Naive thymus-derived CD4-positive, alpha-beta T cell (primary cell): ENCODE results near the gene ZNF692. TPM values are rescaled to one million over a fixed set of nuclear protein-coding genes. Genes with fewer than 3 reads are reported as not detected.

Experiments
- ATAC-seq: fragments of 150-1000 bp; cut with Tn5 transposase; 2 replicates; pipeline ENCODE4 v1.10.0; 2021; ENCODE audit warnings: mild to moderate bottlenecking, moderate library complexity
- CTCF ChIA-PET: fragments of 350-600 bp; sonication (Branson Sonifier 250); formaldehyde crosslinking; loops from one replicate; lab custom pipeline; 2021; ENCODE audit warnings: antibody characterized with exemption; lab: Charles Lee
- POLR2A ChIA-PET: fragments of 350-600 bp; sonication (Branson Sonifier 250); formaldehyde crosslinking; loops from one replicate; lab custom pipeline; 2021; ENCODE audit warnings: antibody characterized with exemption, inconsistent platforms; lab: Charles Lee
- DNase-seq, 9 donors: peaks; one replicate each; pipeline versions ENCODE4 v3.0.0 to v3.0.0-alpha.2; 2020 to 2022; ENCODE audit warnings: mixed read lengths in 1 of 9
- H3K27ac ChIP-seq: one replicate; pipeline ENCODE4 v1.7.0; 2013; ENCODE audit warnings: mild to moderate bottlenecking, low read depth, low read length, moderate library complexity
- H3K27me3 ChIP-seq, 2 donors: one replicate each; pipeline ENCODE4 v1.7.0; 2013; ENCODE audit warnings: low read length in 2 of 2, mild to moderate bottlenecking in 2 of 2, moderate library complexity in 2 of 2; ENCODE audit not compliant: control insufficient read depth in 2 of 2, insufficient read depth in 2 of 2
- H3K36me3 ChIP-seq, 3 experiments: 1 replicate in 2 of 3; 2 replicates in 1 of 3; pipeline ENCODE4 v1.7.0; 2013; ENCODE audit warnings: low read length in 3 of 3, mild to moderate bottlenecking in 3 of 3, moderate library complexity in 1 of 3; ENCODE audit not compliant: insufficient read depth in 3 of 3, control insufficient read depth in 2 of 3
- H3K4me1 ChIP-seq, 2 donors: one replicate each; pipeline ENCODE4 v1.7.0; 2013; ENCODE audit warnings: low read length in 2 of 2, mild to moderate bottlenecking in 2 of 2, moderate library complexity in 1 of 2; ENCODE audit not compliant: control insufficient read depth in 2 of 2, insufficient read depth in 2 of 2
- H3K4me3 ChIP-seq: 2 replicates; pipeline ENCODE4 v1.7.0; 2013; ENCODE audit warnings: mild to moderate bottlenecking, low read length
- H3K9me3 ChIP-seq, 3 experiments: 1 replicate in 2 of 3; 2 replicates in 1 of 3; pipeline ENCODE4 v1.7.0; 2013; ENCODE audit warnings: low read length in 3 of 3; ENCODE audit not compliant: control insufficient read depth in 2 of 3
- H3K27ac Mint-ChIP-seq, 9 donors: one replicate each; pipeline ENCODE4 v1.8.0; 2020 to 2022; ENCODE audit warnings: mixed read lengths in 9 of 9, mild to moderate bottlenecking in 8 of 9, moderate library complexity in 5 of 9, inconsistent platforms in 2 of 9
- H3K27me3 Mint-ChIP-seq, 5 donors: one replicate each; pipeline ENCODE4 v1.8.0; 2021 to 2022; ENCODE audit warnings: mixed read lengths in 5 of 5, mild to moderate bottlenecking in 1 of 5
- H3K36me3 Mint-ChIP-seq, 5 donors: one replicate each; pipeline ENCODE4 v1.8.0; 2020 to 2022; ENCODE audit warnings: mixed read lengths in 5 of 5, mild to moderate bottlenecking in 3 of 5, inconsistent platforms in 1 of 5
- H3K4me1 Mint-ChIP-seq, 7 donors: one replicate each; pipeline ENCODE4 v1.8.0; 2020 to 2022; ENCODE audit warnings: mixed read lengths in 7 of 7, mild to moderate bottlenecking in 3 of 7, inconsistent platforms in 1 of 7
- H3K4me3 Mint-ChIP-seq, 10 donors: one replicate each; pipeline ENCODE4 v1.8.0; 2020 to 2022; ENCODE audit warnings: mild to moderate bottlenecking in 10 of 10, mixed read lengths in 10 of 10, moderate library complexity in 6 of 10, inconsistent platforms in 2 of 10
- H3K9me3 Mint-ChIP-seq, 11 donors: one replicate each; pipeline ENCODE4 v1.8.0; 2020 to 2022; ENCODE audit warnings: mixed read lengths in 11 of 11, mild to moderate bottlenecking in 4 of 11, inconsistent platforms in 1 of 11, moderate library complexity in 1 of 11
- intact Hi-C, 2 donors: fragments of 100-400 bp; cut with micrococcal nuclease; formaldehyde crosslinking; loops; one replicate each; pipeline ENCODE4 v1.15.1; 2023
- polyA plus RNA-seq, 2 donors: library from polyadenylated mRNA; unstranded; fragments of 300-500 nt; fragmentation: Illumina TruSeq; gene quantifications; one replicate each; pipeline ENCODE4 v1.2.3, GENCODE V29; 2021
- total RNA-seq, 6 experiments: library from RNA in 5 of 6; stranded (reverse) in 5 of 6; gene quantifications; 1 replicate in 5 of 6; 2 replicates in 1 of 6; pipeline ENCODE4 v1.2.3 and lab custom pipeline; 2021 to 2026

ZNF692 gene
- total and polyA plus RNA-seq, 7 experiments from 2014 or later, result 7.6 to 87.5 (median 58.7) TPM

GRCh38 chr1:248824701-248825100, 34.2 kb downstream of the ZNF692 start:
- Mint-ChIP-seq H3K4me1 (peaks cover 52 to 82% (median 65%) of the 10 kb centered on the region in 7 donors), H3K4me3 (peak overlapping the region; percentile 92 to 99 (median 98)), H3K27ac (peak overlapping the region; percentile 95 to 100 (median 99)), H3K36me3 (peaks cover 0 to 30% (median 12%) of the 10 kb centered on the region in 5 donors), H3K9me3 (peaks cover 0 to 4% (median 0%) of the 10 kb centered on the region in 11 donors), H3K27me3 (no peaks in the 10 kb centered on the region)
- CTCF ChIA-PET, result interaction anchor here (0.6 to 2.1 kb wide), 2 partner anchors 14 to 49 kb away, joined by 3 to 5 read pairs; no protein-coding TSS in a partner anchor
- peaks cover 41 to 55% of the 10 kb centered on the region in 2 donors for H3K4me1 ChIP-seq
- no peak for ATAC-seq
- peak in 2 of 9 donors; percentile 3 to 19 for DNase-seq
- intact Hi-C loops, result loop anchor here (1.0 to 5.0 kb wide), 2 partner anchors 8 to 1892 kb away; partner anchors contain the start of gene AHCTF1 (in 1 of the 2)
- no peaks in the 10 kb centered on the region for H3K27me3 ChIP-seq
- H3K36me3 ChIP-seq, result peaks cover 0 to 33% (median 0%) of the 10 kb centered on the region in 3 experiments
- peak overlapping the region; percentile 89 for H3K4me3 ChIP-seq
- H3K9me3 ChIP-seq, result no peaks in the 10 kb centered on the region
- POLR2A ChIA-PET, result interaction anchor here (1.9 to 5.7 kb wide), 4 partner anchors 8 to 49 kb away, joined by 8 to 121 read pairs (median 19); partner anchors contain the start of gene ZNF672
- H3K27ac ChIP-seq, result peak overlapping the region; percentile 96

DNA sequence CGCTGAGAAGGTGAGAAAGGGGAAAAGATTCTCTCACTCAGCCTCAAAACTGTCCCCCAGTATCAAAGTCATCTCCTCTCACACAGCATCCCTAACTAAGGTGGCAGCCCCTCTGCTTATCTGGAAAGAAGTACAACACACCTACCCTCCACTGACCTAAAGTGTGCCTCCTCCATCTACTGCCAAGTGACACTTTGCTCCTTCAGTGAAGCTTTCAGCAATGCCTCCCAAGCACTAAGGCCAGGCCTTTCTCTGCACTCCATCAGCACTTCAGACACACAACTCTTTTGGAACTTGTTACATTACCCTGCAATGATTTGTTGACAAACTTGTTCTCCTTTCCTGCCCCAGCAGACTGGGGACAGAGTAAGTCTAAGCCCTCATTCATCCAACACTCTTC, 34.6 kb downstream of the ZNF692 start:
- Mint-ChIP-seq H3K9me3 (peaks cover 0 to 4% (median 0%) of the 10 kb centered on the region in 11 donors), H3K4me3 (peak overlapping the region; percentile 92 to 99 (median 98)), H3K36me3 (peaks cover 0 to 30% (median 12%) of the 10 kb centered on the region in 5 donors), H3K27me3 (no peaks in the 10 kb centered on the region), H3K27ac (peak overlapping the region in 8 of 9 donors; percentile 78 to 100 (median 98)), H3K4me1 (peaks cover 53 to 86% (median 67%) of the 10 kb centered on the region in 7 donors)
- DNase-seq (peak in 1 of 9 donors; percentile 21), ATAC-seq (no peak)
- POLR2A ChIA-PET, result interaction anchor here (1.9 to 5.7 kb wide), 2 partner anchors 8 to 15 kb away, joined by 8 to 121 read pairs; partner anchors contain the start of gene ZNF672
- Histone ChIP-seq H3K36me3 (peaks cover 0 to 33% (median 0%) of the 10 kb centered on the region in 3 experiments), H3K27me3 (no peaks in the 10 kb centered on the region), H3K4me1 (peaks cover 45 to 57% of the 10 kb centered on the region in 2 donors), H3K9me3 (no peaks in the 10 kb centered on the region), H3K4me3 (peak overlapping the region; percentile 89), H3K27ac (peak overlapping the region; percentile 96)
- CTCF ChIA-PET, result no interaction called here
- intact Hi-C loops, result no loop called here

DNA sequence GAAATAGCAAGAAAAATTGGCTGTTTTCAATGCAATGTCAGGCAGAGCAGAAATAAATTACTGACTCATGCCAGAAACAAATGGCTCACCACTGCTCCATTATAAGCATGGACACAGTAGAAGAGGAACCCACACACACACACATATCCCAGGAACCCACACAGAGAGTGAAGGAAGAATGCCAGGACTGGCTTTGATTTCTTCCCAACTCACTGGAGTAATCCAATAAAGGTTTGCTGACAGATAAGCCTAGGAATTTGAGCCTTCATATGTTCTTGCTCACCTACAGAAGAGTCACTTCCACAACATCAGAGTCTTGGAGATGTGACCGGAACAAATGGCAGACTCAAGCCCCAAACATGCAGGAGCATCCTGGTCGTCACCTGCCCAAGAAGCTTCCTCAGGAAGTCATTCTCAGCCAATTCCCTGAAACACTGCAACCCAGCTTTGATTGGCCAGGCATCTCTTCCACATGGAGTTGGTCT, 35.3 kb downstream of the ZNF692 start:
- Histone ChIP-seq H3K4me3 (peak overlapping the region; percentile 89), H3K27me3 (no peaks in the 10 kb centered on the region), H3K9me3 (no peaks in the 10 kb centered on the region), H3K36me3 (peaks cover 0 to 33% (median 0%) of the 10 kb centered on the region in 3 experiments), H3K27ac (peak overlapping the region; percentile 96), H3K4me1 (peaks cover 52 to 65% of the 10 kb centered on the region in 2 donors)
- peaks cover 0 to 34% (median 19%) of the 10 kb centered on the region in 5 donors for H3K36me3 Mint-ChIP-seq
- H3K4me1 Mint-ChIP-seq, result peaks cover 58 to 93% (median 74%) of the 10 kb centered on the region in 7 donors
- ChIA-PET CTCF (no interaction called here), POLR2A (interaction anchor here (1.5 kb wide), 1 partner anchor 10 kb away, joined by 3 read pairs; no protein-coding TSS in a partner anchor)
- no peak for ATAC-seq
- intact Hi-C loops, result no loop called here
- DNase-seq, result no peak
- no peaks in the 10 kb centered on the region for H3K27me3 Mint-ChIP-seq
- H3K4me3 Mint-ChIP-seq, result peak overlapping the region; percentile 92 to 99 (median 98)
- H3K27ac Mint-ChIP-seq, result peak overlapping the region in 7 of 9 donors; percentile 52 to 100 (median 98)
- H3K9me3 Mint-ChIP-seq, result peaks cover 0 to 4% (median 0%) of the 10 kb centered on the region in 11 donors

GRCh38 chr1:248822148-248823032, 36.5 kb downstream of the ZNF692 start:
- Mint-ChIP-seq H3K27ac (peak overlapping the region in 5 of 9 donors; percentile 28 to 98 (median 67)), H3K27me3 (no peaks in the 10 kb centered on the region), H3K9me3 (peaks cover 0 to 4% (median 0%) of the 10 kb centered on the region in 11 donors), H3K4me1 (peaks cover 67 to 97% (median 85%) of the 10 kb centered on the region in 7 donors), H3K4me3 (peak overlapping the region; percentile 92 to 99 (median 98)), H3K36me3 (peaks cover 0 to 34% (median 19%) of the 10 kb centered on the region in 5 donors)
- ATAC-seq, result no peak
- intact Hi-C loops, result no loop called here
- Histone ChIP-seq H3K4me1 (peaks cover 52 to 75% of the 10 kb centered on the region in 2 donors), H3K4me3 (no peak overlapping the region), H3K36me3 (peaks cover 0 to 33% (median 0%) of the 10 kb centered on the region in 3 experiments), H3K27me3 (no peaks in the 10 kb centered on the region), H3K27ac (no peak overlapping the region), H3K9me3 (no peaks in the 10 kb centered on the region)
- POLR2A ChIA-PET, result interaction anchor here (0.6 to 1.5 kb wide), 6 partner anchors 9 to 217 kb away, joined by 3 to 8 read pairs (median 3); partner anchors contain the start of genes ZNF672 and ZNF692
- DNase-seq, result peak in 1 of 9 donors; percentile 18
- CTCF ChIA-PET, result interaction anchor here (0.7 kb wide), 1 partner anchor 27 kb away, joined by 3 read pairs; no protein-coding TSS in a partner anchor

DNA sequence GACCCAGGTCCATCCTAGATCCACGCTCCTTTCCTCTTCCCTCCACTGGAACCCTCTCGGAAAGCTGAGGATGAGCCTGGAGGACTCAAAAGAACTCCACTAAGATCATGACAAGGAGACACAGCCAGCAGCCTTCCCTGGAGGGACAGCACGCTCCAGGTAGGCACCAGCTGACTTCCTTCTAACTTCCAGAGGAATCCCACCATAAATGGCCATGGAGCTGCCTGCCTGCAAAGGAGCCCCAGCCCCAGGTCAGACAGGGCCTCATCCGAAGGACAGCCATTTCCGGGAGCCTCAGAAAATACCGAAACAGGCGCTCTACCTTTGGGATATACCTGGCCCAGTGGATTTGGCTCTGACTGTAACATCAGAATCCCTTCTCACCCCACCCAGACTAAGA, 37.2 kb downstream of the ZNF692 start:
- intact Hi-C loops, result no loop called here
- CTCF ChIA-PET, result no interaction called here
- Histone ChIP-seq H3K27me3 (no peaks in the 10 kb centered on the region), H3K4me3 (no peak overlapping the region), H3K4me1 (peaks cover 48 to 75% of the 10 kb centered on the region in 2 donors), H3K9me3 (no peaks in the 10 kb centered on the region), H3K36me3 (peaks cover 0 to 33% (median 0%) of the 10 kb centered on the region in 3 experiments), H3K27ac (no peak overlapping the region)
- no peaks in the 10 kb centered on the region for H3K27me3 Mint-ChIP-seq
- peaks cover 0 to 3% (median 0%) of the 10 kb centered on the region in 11 donors for H3K9me3 Mint-ChIP-seq
- peak overlapping the region in 4 of 9 donors; percentile 28 to 98 (median 56) for H3K27ac Mint-ChIP-seq
- peaks cover 0 to 37% (median 19%) of the 10 kb centered on the region in 5 donors for H3K36me3 Mint-ChIP-seq
- POLR2A ChIA-PET, result interaction anchor here (0.6 to 1.2 kb wide), 5 partner anchors 12 to 216 kb away, joined by 3 to 8 read pairs (median 3); partner anchors contain the start of genes ZNF672 and ZNF692
- DNase-seq, result no peak
- ATAC-seq, result no peak
- peak overlapping the region in 9 of 10 donors; percentile 25 to 99 (median 95) for H3K4me3 Mint-ChIP-seq
- H3K4me1 Mint-ChIP-seq, result peaks cover 69 to 97% (median 88%) of the 10 kb centered on the region in 7 donors

DNA sequence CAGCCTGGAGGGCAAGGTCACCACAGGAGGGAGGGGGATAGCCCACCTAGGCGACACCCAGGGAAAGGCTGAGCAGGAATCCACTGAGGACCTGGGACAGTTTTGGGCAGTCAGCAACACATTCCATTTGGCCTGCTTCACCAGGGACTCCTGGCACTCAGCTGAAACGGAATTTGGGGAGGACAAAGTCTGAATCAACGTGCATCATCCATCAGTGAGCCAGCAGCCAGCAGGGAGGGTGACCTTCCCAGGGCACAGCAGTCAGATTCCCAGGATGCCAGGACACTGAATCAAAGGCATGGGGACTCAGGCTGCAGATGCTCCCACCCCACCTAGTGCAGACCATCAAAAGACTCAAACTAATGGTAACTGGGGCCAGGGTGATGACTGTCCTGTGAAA, 37.8 kb downstream of the ZNF692 start:
- POLR2A ChIA-PET, result interaction anchor here (1.2 kb wide), 1 partner anchor 17 kb away, joined by 6 read pairs; the partner anchor contains the start of gene ZNF672
- Histone ChIP-seq H3K27ac (no peak overlapping the region), H3K4me1 (peaks cover 46 to 80% of the 10 kb centered on the region in 2 donors), H3K4me3 (no peak overlapping the region), H3K36me3 (peaks cover 0 to 29% (median 0%) of the 10 kb centered on the region in 3 experiments), H3K27me3 (no peaks in the 10 kb centered on the region), H3K9me3 (no peaks in the 10 kb centered on the region)
- DNase-seq (peak in 1 of 9 donors; percentile 15), ATAC-seq (no peak)
- Mint-ChIP-seq H3K9me3 (peaks cover 0 to 3% (median 0%) of the 10 kb centered on the region in 11 donors), H3K4me3 (peak overlapping the region in 8 of 10 donors; percentile 11 to 99 (median 27)), H3K27me3 (no peaks in the 10 kb centered on the region), H3K36me3 (peaks cover 0 to 39% (median 19%) of the 10 kb centered on the region in 5 donors), H3K27ac (peak overlapping the region in 6 of 9 donors; percentile 28 to 98 (median 54)), H3K4me1 (peaks cover 73 to 100% (median 92%) of the 10 kb centered on the region in 7 donors)
- CTCF ChIA-PET, result no interaction called here
- intact Hi-C loops, result no loop called here
